ENCODE results near the gene SLC35E2B.
A peak's percentile ranks its signal among the peaks of the same experiment; 100 is the strongest.

The SLC35E2B gene

GRCh38 chr1:1680912-1681273 lies 11.7 kb downstream of the SLC35E2B start:
- H3K4me2 ChIP-seq (ENCODE audit: low read length): no peak overlapping the region
- peaks cover 21% of the 10 kb centered on the region for H3K4me1 ChIP-seq (ENCODE audit: low read length)
- peaks cover 8% of the 10 kb centered on the region; the same call in 1 of the 2 replicates for H4K20me1 ChIP-seq (ENCODE audit: insufficient read depth, low read length)
- no peak overlapping the region for H3K9ac ChIP-seq (ENCODE audit: low read length)
- no peaks in the 10 kb centered on the region for H3K36me3 ChIP-seq (replicated peaks; ENCODE audit: low read depth, low read length)
- H3K4me3 ChIP-seq (ENCODE audit: low read length): no peak overlapping the region
- H3K9me3 ChIP-seq (ENCODE audit: insufficient read depth, low read length): no peaks in the 10 kb centered on the region
- H3K79me2 ChIP-seq (ENCODE audit: low read length): peaks cover 65% of the 10 kb centered on the region
- H3K27ac ChIP-seq (ENCODE audit: low read length): no peak overlapping the region
- H3K27me3 ChIP-seq (ENCODE audit: low read depth, low read length): no peaks in the 10 kb centered on the region
- H2AFZ ChIP-seq (ENCODE audit: low read depth, low read length): no peak overlapping the region
- TF ChIP-seq EZH2phosphoT487 (IDR thresholded peaks at IDR 0.05; ENCODE audit: low read depth) (no peak), CTCF (IDR thresholded peaks at IDR 0.05; ENCODE audit: low read depth, low read length) (no peak)

- H3K36me3 ChIP-seq (replicated peaks; ENCODE audit: low read depth, low read length): no peaks in the 10 kb centered on the region
- H2AFZ ChIP-seq (ENCODE audit: low read depth, low read length): no peak overlapping the region
- TF ChIP-seq EZH2phosphoT487 (IDR thresholded peaks at IDR 0.05; ENCODE audit: low read depth) (no peak), CTCF (IDR thresholded peaks at IDR 0.05; ENCODE audit: low read depth, low read length) (no peak)
- H3K9me3 ChIP-seq (ENCODE audit: insufficient read depth, low read length): no peaks in the 10 kb centered on the region
- H4K20me1 ChIP-seq (ENCODE audit: insufficient read depth, low read length): peaks cover 5% of the 10 kb centered on the region; the same call in 1 of the 2 replicates
- H3K4me2 ChIP-seq (ENCODE audit: low read length): no peak overlapping the region
- no peak overlapping the region for H3K4me3 ChIP-seq (ENCODE audit: low read length)
- H3K27me3 ChIP-seq (ENCODE audit: low read depth, low read length): no peaks in the 10 kb centered on the region
- H3K9ac ChIP-seq (ENCODE audit: low read length): no peak overlapping the region
- no peak overlapping the region for H3K27ac ChIP-seq (ENCODE audit: low read length)
- H3K79me2 ChIP-seq (ENCODE audit: low read length): peaks cover 59% of the 10 kb centered on the region
- peaks cover 21% of the 10 kb centered on the region for H3K4me1 ChIP-seq (ENCODE audit: low read length)
Observed at GRCh38 chr1:1680031-1680911, 12.3 kb downstream of the SLC35E2B start.

GRCh38 chr1:1678581-1679380 lies 13.8 kb downstream of the SLC35E2B start:
- Histone ChIP-seq H3K4me3 (ENCODE audit: low read length) (peak overlapping the region; percentile 77), H3K27ac (ENCODE audit: low read length) (peak overlapping the region; percentile 84), H3K4me2 (ENCODE audit: low read length) (peak overlapping the region; percentile 97)

More at GRCh38 chr1:1678581-1679380, 13.8 kb downstream of the SLC35E2B start:
- no peaks in the 10 kb centered on the region for H3K36me3 ChIP-seq (replicated peaks; ENCODE audit: low read depth, low read length)
- no peak overlapping the region for H2AFZ ChIP-seq (ENCODE audit: low read depth, low read length)
- peaks cover 21% of the 10 kb centered on the region for H3K4me1 ChIP-seq (ENCODE audit: low read length)
- no peaks in the 10 kb centered on the region for H3K27me3 ChIP-seq (ENCODE audit: low read depth, low read length)
- no peaks in the 10 kb centered on the region for H4K20me1 ChIP-seq (ENCODE audit: insufficient read depth, low read length)
- peaks cover 50% of the 10 kb centered on the region for H3K79me2 ChIP-seq (ENCODE audit: low read length)
- H3K9ac ChIP-seq (ENCODE audit: low read length): peak overlapping the region; percentile 75
- no peaks in the 10 kb centered on the region for H3K9me3 ChIP-seq (ENCODE audit: insufficient read depth, low read length)
- TF ChIP-seq CTCF (IDR thresholded peaks at IDR 0.05; ENCODE audit: low read depth, low read length): peak; percentile 77
- TF ChIP-seq EZH2phosphoT487 (IDR thresholded peaks at IDR 0.05; ENCODE audit: low read depth): no peak

Data from OCI-LY3 (cell line).